ENCODE measurements around the gene SLC16A5. TPM values are rescaled to one million over a fixed set of nuclear protein-coding genes. Genes with fewer than 3 reads are reported as not detected.
"Not testable (repeated sequence)": the region's sequence is repeated elsewhere in the genome, so short reads cannot be mapped to it uniquely, and the experiment has no call there.

Gene SLC16A5
- polyA plus RNA-seq, 1 donor (not counting 4 experiments of a cell fraction or from before 2014, with no cell fraction given) = 3.5 TPM

DNA sequence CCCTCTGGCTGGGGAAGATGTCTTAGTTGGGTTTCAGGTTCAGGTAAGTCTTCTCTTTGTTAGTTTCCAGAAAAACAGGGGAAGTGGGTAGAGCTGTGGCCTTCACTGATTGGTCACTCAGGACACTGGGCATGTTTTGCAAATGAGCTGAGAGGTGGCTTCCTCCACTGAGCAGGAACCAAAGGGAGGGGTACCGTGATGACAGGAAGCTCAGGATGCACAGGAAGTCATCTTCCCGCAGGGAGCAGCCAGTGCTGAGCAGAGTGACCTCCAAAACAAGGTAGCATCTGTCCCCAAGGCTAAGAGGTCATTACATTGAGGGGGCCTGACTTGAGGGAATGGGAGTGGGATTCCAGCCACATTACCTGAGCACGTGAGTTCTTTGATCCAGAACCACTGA, 38.2 kb downstream of the SLC16A5 start:
- no peak overlapping the region for H3K27ac ChIP-seq (ENCODE audit: control insufficient read depth, insufficient read depth, low read length)
- DNase-seq (ENCODE audit: low read depth, low spot score) = no peak
- no peaks in the 10 kb centered on the region for H3K9me1 ChIP-seq (ENCODE audit: control insufficient read depth, extremely low read depth, insufficient read depth, low read length)
- H3K4me2 ChIP-seq (ENCODE audit: control insufficient read depth, extremely low read depth, insufficient read depth, low read depth, low read length) = no peak overlapping the region
- TF ChIP-seq, protein P1, sequence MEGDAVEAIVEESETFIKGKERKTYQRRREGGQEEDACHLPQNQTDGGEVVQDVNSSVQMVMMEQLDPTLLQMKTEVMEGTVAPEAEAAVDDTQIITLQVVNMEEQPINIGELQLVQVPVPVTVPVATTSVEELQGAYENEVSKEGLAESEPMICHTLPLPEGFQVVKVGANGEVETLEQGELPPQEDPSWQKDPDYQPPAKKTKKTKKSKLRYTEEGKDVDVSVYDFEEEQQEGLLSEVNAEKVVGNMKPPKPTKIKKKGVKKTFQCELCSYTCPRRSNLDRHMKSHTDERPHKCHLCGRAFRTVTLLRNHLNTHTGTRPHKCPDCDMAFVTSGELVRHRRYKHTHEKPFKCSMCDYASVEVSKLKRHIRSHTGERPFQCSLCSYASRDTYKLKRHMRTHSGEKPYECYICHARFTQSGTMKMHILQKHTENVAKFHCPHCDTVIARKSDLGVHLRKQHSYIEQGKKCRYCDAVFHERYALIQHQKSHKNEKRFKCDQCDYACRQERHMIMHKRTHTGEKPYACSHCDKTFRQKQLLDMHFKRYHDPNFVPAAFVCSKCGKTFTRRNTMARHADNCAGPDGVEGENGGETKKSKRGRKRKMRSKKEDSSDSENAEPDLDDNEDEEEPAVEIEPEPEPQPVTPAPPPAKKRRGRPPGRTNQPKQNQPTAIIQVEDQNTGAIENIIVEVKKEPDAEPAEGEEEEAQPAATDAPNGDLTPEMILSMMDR (optimal IDR thresholded peaks at IDR 0.05 in 1 of 3, IDR thresholded peaks at IDR 0.05 in 1 of 3, conservative IDR thresholded peaks at IDR 0.05 in 1 of 3; ENCODE audit: extremely low read depth in 1 of 3, insufficient read depth in 2 of 3, low read length in 3 of 3) = no peak
- TF ChIP-seq EZH2 (IDR thresholded peaks at IDR 0.05; ENCODE audit: low read length) = no peak
- H3K9ac ChIP-seq (ENCODE audit: control insufficient read depth, extremely low read depth, insufficient read depth, low read length) = no peak overlapping the region
- peaks cover 15 to 18% of the 10 kb centered on the region in 2 experiments for H3K36me3 ChIP-seq (ENCODE audit: control insufficient read depth in 2 of 2, extremely low read depth in 1 of 2, insufficient read depth in 2 of 2, low read length in 2 of 2)
- no peaks in the 10 kb centered on the region for H4K20me1 ChIP-seq (ENCODE audit: control insufficient read depth, extremely low read depth, insufficient read depth, low read length)
- H3K9me3 ChIP-seq (ENCODE audit: control insufficient read depth, low read depth, low read length) = no peaks in the 10 kb centered on the region
- H2AFZ ChIP-seq (ENCODE audit: control insufficient read depth, low read length) = no peak overlapping the region
- peaks cover 28% of the 10 kb centered on the region for H3K4me1 ChIP-seq (ENCODE audit: control insufficient read depth, extremely low read depth, insufficient read depth, low read length)
- no peak for FAIRE-seq
- no peaks in the 10 kb centered on the region for H3K27me3 ChIP-seq (ENCODE audit: control insufficient read depth, extremely low read depth, insufficient read depth, low read length)
- dilution Hi-C loops (cut with MboI; ENCODE audit: extremely low pct_ligation_motif_present, low sequenced_read_pairs) = no loop called here
- H3K79me2 ChIP-seq (ENCODE audit: control insufficient read depth, insufficient read depth, low read length) = peaks cover 5% of the 10 kb centered on the region
- H3K4me3 ChIP-seq (ENCODE audit: control insufficient read depth in 2 of 3, extremely low read depth in 1 of 3, insufficient read depth in 2 of 3, low read depth in 1 of 3, low read length in 3 of 3) = no peak overlapping the region

DNA sequence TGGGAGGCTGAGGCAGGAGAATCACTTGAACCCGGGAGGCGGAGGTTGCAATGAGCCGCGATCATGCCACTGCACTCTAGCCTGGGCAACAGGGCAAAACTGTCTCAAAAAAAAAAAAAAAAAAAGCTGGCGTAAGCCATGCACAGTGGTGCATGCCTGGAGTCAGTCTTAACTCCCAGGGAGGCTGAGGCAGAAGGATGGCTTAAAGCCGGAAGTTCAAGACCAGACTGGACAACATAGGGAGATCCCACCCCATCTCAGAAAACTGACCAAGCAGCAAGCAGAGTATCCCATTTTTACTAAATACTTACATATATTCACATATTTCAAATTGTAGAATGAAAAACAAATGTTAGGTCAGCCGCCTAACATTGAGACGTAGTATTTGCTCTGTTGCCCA, 39.2 kb downstream of the SLC16A5 start:
- no peaks in the 10 kb centered on the region for H4K20me1 ChIP-seq (ENCODE audit: control insufficient read depth, extremely low read depth, insufficient read depth, low read length)
- peaks cover 7% of the 10 kb centered on the region for H3K79me2 ChIP-seq (ENCODE audit: control insufficient read depth, insufficient read depth, low read length)
- peaks cover 12 to 18% of the 10 kb centered on the region in 2 experiments for H3K36me3 ChIP-seq (ENCODE audit: control insufficient read depth in 2 of 2, extremely low read depth in 1 of 2, insufficient read depth in 2 of 2, low read length in 2 of 2)
- no peaks in the 10 kb centered on the region for H3K27me3 ChIP-seq (ENCODE audit: control insufficient read depth, extremely low read depth, insufficient read depth, low read length)
- no peak overlapping the region for H3K4me2 ChIP-seq (ENCODE audit: control insufficient read depth, extremely low read depth, insufficient read depth, low read depth, low read length)
- H3K4me1 ChIP-seq (ENCODE audit: control insufficient read depth, extremely low read depth, insufficient read depth, low read length) = peaks cover 30% of the 10 kb centered on the region
- no peaks in the 10 kb centered on the region for H3K9me1 ChIP-seq (ENCODE audit: control insufficient read depth, extremely low read depth, insufficient read depth, low read length)
- no peak for TF ChIP-seq EZH2 (IDR thresholded peaks at IDR 0.05; ENCODE audit: low read length)
- H2AFZ ChIP-seq (ENCODE audit: control insufficient read depth, low read length) = no peak overlapping the region
- no peak overlapping the region for H3K4me3 ChIP-seq (ENCODE audit: control insufficient read depth in 2 of 3, extremely low read depth in 1 of 3, insufficient read depth in 2 of 3, low read depth in 1 of 3, low read length in 3 of 3)
- H3K9me3 ChIP-seq (ENCODE audit: control insufficient read depth, low read depth, low read length) = no peaks in the 10 kb centered on the region
- dilution Hi-C loops (cut with MboI; ENCODE audit: extremely low pct_ligation_motif_present, low sequenced_read_pairs) = no loop called here
- DNase-seq (ENCODE audit: low read depth, low spot score) (no peak), FAIRE-seq (no peak)
- H3K9ac ChIP-seq (ENCODE audit: control insufficient read depth, extremely low read depth, insufficient read depth, low read length) = no peak overlapping the region
- no peak overlapping the region for H3K27ac ChIP-seq (ENCODE audit: control insufficient read depth, insufficient read depth, low read length)

DNA sequence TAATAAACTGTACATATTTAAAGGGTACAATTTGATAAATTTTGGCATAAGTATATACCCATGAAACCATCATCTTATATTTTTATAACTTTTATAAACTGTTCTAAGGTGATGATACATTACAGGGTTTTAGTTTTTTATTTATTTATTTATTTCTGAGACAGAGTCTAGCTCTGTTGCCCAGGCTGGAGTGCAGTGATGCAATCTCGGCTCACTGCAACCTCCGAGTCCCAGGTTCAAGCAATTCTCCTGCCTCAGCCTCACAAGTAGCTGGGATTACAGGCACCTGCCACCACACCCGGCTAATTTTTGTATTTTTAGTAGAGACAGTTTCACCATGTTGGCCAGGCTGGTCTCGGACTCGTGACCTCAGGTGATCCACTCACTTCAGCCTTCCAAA, 40.2 kb downstream of the SLC16A5 start:
- dilution Hi-C loops (cut with MboI; ENCODE audit: extremely low pct_ligation_motif_present, low sequenced_read_pairs); H3K27ac ChIP-seq (ENCODE audit: control insufficient read depth, insufficient read depth, low read length): not testable (repeated sequence)

More for the DNA sequence above, 40.2 kb downstream of the SLC16A5 start:
- H2AFZ ChIP-seq (ENCODE audit: control insufficient read depth, low read length); FAIRE-seq; DNase-seq (ENCODE audit: low read depth, low spot score); H3K27me3 ChIP-seq (ENCODE audit: control insufficient read depth, extremely low read depth, insufficient read depth, low read length); H3K4me3 ChIP-seq (ENCODE audit: control insufficient read depth in 2 of 3, extremely low read depth in 1 of 3, insufficient read depth in 2 of 3, low read depth in 1 of 3, low read length in 3 of 3); H4K20me1 ChIP-seq (ENCODE audit: control insufficient read depth, extremely low read depth, insufficient read depth, low read length); H3K9me3 ChIP-seq (ENCODE audit: control insufficient read depth, low read depth, low read length); H3K9me1 ChIP-seq (ENCODE audit: control insufficient read depth, extremely low read depth, insufficient read depth, low read length); H3K79me2 ChIP-seq (ENCODE audit: control insufficient read depth, insufficient read depth, low read length); H3K4me2 ChIP-seq (ENCODE audit: control insufficient read depth, extremely low read depth, insufficient read depth, low read depth, low read length); H3K9ac ChIP-seq (ENCODE audit: control insufficient read depth, extremely low read depth, insufficient read depth, low read length): not testable (repeated sequence)
- H3K4me1 ChIP-seq (ENCODE audit: control insufficient read depth, extremely low read depth, insufficient read depth, low read length) = peaks cover 30% of the 10 kb centered on the region
- peaks cover 12 to 18% of the 10 kb centered on the region in 2 experiments for H3K36me3 ChIP-seq (ENCODE audit: control insufficient read depth in 2 of 2, extremely low read depth in 1 of 2, insufficient read depth in 2 of 2, low read length in 2 of 2)
